GM23248 (cell line): ENCODE measurements around the gene NEK10. TPM values are rescaled to one million over a fixed set of nuclear protein-coding genes. Genes with fewer than 3 reads are reported as not detected.

ENCODE experiments used
- DNase-seq: peaks from one replicate; pipeline ENCODE4 v3.0.0-alpha.2; 2015
- H2AFZ ChIP-seq: fragments of 200-600 bp; sonication (generic); 2 replicates; pipeline ENCODE4 v1.6.1; 2016; ENCODE audit warnings: antibody characterized with exemption
- H3F3A ChIP-seq: fragments of 200-600 bp; sonication (generic); 2 replicates; pipeline ENCODE4 v1.6.1; 2016; ENCODE audit warnings: mild to moderate bottlenecking, antibody characterized with exemption, mixed run types; ENCODE audit not compliant: insufficient read depth
- H3K27ac ChIP-seq: fragments of 200-600 bp; sonication (generic); 2 replicates; pipeline ENCODE4 v1.5.1; 2016; ENCODE audit warnings: mild to moderate bottlenecking
- H3K27me3 ChIP-seq: fragments of 200-600 bp; sonication (generic); replicated peaks from 2 replicates; pipeline ENCODE4 v1.6.1; 2016; ENCODE audit warnings: mild to moderate bottlenecking; ENCODE audit not compliant: insufficient read depth
- H3K36me3 ChIP-seq: fragments of 200-600 bp; sonication (generic); 2 replicates; pipeline ENCODE4 v1.6.1; 2016; ENCODE audit warnings: low read depth, mild to moderate bottlenecking
- H3K4me1 ChIP-seq: fragments of 200-600 bp; sonication (generic); 2 replicates; pipeline ENCODE4 v1.6.1; 2016; ENCODE audit warnings: mild to moderate bottlenecking; ENCODE audit not compliant: insufficient read depth
- H3K4me2 ChIP-seq: fragments of 200-600 bp; sonication (generic); one replicate; pipeline ENCODE4 v1.6.1; 2016; ENCODE audit warnings: mild to moderate bottlenecking; ENCODE audit not compliant: unreplicated experiment
- H3K4me3 ChIP-seq: fragments of 200-600 bp; sonication (generic); 2 replicates; pipeline ENCODE4 v1.5.1; 2016; ENCODE audit warnings: mild to moderate bottlenecking
- H3K79me2 ChIP-seq: fragments of 200-600 bp; sonication (generic); 2 replicates; pipeline ENCODE4 v1.6.1; 2016; ENCODE audit warnings: mild to moderate bottlenecking; ENCODE audit not compliant: insufficient read depth
- H3K9ac ChIP-seq: fragments of 200-600 bp; sonication (generic); 2 replicates; pipeline ENCODE4 v1.6.1; 2016; ENCODE audit warnings: mild to moderate bottlenecking
- H3K9me2 ChIP-seq: fragments of 200-600 bp; sonication (generic); 2 replicates; pipeline ENCODE4 v1.6.1; 2016; ENCODE audit warnings: mixed run types, mild to moderate bottlenecking, moderate library complexity; ENCODE audit not compliant: insufficient read depth
- H3K9me3 ChIP-seq: fragments of 200-600 bp; sonication (generic); one replicate; pipeline ENCODE4 v1.6.1; 2017; ENCODE audit warnings: low read depth
- H4K20me1 ChIP-seq: fragments of 200-600 bp; sonication (generic); 2 replicates; pipeline ENCODE4 v1.6.0; 2016; ENCODE audit not compliant: insufficient read depth
- EZH2 ChIP-seq: fragments of 200-600 bp; sonication (generic); IDR thresholded peaks from 2 replicates; pipeline ENCODE4 v1.6.1; 2018; ENCODE audit warnings: antibody characterized with exemption, mild to moderate bottlenecking; ENCODE audit not compliant: insufficient read depth, poor library complexity, severe bottlenecking
- EZH2phosphoT487 ChIP-seq: fragments of 200-600 bp; sonication (generic); IDR thresholded peaks from 2 replicates; pipeline ENCODE4 v1.6.1; 2018; ENCODE audit warnings: antibody characterized with exemption, moderate library complexity, mild to moderate bottlenecking, low read depth; ENCODE audit not compliant: insufficient read depth
- WGBS, 2 experiments: methylation state at CpG; one replicate each; pipeline ENCODE4 v1.1.6; 2015 to 2017; ENCODE audit warnings: low lambda C conversion rate in 2 of 2, low coverage in 1 of 2; ENCODE audit errors: missing lambda C conversion rate in 2 of 2; 5-methylcytosine and 5-hydroxymethylcytosine counted together
- in situ Hi-C: fragments of 300-500 bp; cut with MboI; formaldehyde crosslinking; loops from 2 replicates; pipeline ENCODE4 v1.15.0; 2020
- polyA plus RNA-seq: library from polyadenylated mRNA; unstranded; fragments of >200 nt; fragmentation: Nextera tagmentation; extraction: Ambion mirVana; gene quantifications from 2 replicates; pipeline ENCODE4 v1.2.1, GENCODE V29; 2016
- total RNA-seq: library from RNA; depleted of rRNA; stranded (reverse); fragments of >200 nt; shearing (Covaris generic); gene quantifications from 2 replicates; pipeline ENCODE4 v1.2.3, GENCODE V29; 2014

The NEK10 gene
- total and polyA plus RNA-seq, 2 experiments from 2014 or later, result 3.2 to 7.6 TPM

DNA sequence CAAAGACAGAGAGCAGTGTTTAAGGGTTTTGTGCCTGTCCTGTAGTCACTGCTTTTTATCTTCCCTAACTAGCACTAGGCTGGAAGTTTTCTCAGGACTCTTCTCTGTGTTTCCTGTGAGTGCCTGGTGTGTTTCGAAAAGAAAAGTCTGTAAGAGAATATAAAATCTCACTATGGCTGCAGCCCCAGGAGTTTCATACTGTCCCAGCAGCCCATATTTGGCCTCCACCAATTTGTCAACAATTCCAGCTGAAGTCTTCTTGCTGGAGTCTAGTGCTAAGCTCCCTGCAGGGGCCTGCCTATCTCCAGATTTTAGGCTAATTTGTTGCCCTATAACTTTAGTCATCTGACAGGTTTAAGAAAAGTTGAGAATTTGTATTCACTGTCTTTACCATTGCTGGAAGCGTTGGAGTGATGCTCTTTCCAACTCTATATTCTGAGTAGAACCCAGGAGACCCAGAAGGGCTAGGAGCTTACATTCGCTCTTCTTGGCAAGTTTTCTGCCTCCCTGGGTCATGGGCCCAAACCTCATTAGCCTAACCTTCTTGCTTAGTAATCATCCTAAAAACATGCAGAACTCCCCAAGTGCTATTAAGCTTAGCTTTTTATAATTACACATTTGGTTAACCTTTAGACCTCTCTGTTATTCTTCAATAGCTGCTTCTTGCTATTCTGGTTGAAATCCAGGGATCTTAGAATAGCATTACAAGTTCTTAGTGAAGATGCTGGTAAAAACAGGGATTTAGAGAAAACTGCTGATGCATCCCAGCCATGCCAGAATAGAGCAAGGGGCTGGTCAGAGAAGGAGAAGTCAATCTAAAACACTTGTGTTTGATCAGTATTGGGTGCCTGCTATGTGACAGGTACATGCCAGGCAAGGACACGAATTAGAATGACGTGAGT, 283.1 kb downstream of the NEK10 start:
- H3K27me3 ChIP-seq, result no peaks in the 10 kb centered on the region; the same call in 1 of the 2 replicates
- H3K4me3 ChIP-seq, result no peak overlapping the region
- no peaks in the 10 kb centered on the region for H3F3A ChIP-seq
- no peaks in the 10 kb centered on the region for H3K9me2 ChIP-seq
- DNase-seq, result no peak
- no peaks in the 10 kb centered on the region for H3K79me2 ChIP-seq
- no peak overlapping the region for H3K4me2 ChIP-seq
- no peaks in the 10 kb centered on the region for H4K20me1 ChIP-seq
- H3K27ac ChIP-seq, result no peak overlapping the region
- H3K4me1 ChIP-seq, result no peaks in the 10 kb centered on the region
- no peaks in the 10 kb centered on the region for H3K9me3 ChIP-seq
- H3K9ac ChIP-seq, result no peak overlapping the region
- in situ Hi-C loops, result no loop called here
- TF ChIP-seq EZH2phosphoT487, result no peak
- WGBS, 2 experiments, result 33 to 35% methylated on average over 5 of the region's 5 CpGs
- H2AFZ ChIP-seq, result no peak overlapping the region
- H3K36me3 ChIP-seq, result no peaks in the 10 kb centered on the region

DNA sequence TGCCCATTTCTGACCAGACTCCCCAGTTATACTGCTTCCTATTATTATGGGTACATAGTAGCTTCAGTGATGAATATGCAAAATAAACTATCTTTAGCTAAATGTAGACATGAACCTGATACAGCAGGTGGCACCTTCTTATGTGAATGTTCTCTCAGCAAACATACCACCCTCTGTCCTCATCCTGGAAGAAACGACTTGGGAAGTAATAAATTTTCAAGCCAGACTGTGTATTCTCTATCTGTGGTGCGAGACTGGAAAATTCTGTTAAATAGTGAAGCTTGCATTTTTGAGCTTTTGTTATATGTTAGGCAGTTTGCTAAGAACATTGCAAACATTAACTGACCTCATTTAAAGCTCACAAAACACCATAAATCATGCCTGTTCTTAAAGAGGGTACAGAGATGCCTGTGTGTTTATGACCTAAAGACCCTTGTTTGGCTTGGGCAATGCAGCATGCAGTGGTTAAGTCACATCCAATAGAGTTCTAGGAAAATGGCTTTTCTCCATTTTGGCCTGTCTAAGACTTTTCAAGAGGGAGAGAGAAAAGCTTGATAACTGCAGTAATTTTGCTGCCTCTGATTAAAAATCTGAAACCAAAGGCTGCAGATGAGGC, 287.1 kb downstream of the NEK10 start:
- no peaks in the 10 kb centered on the region for H3K9me3 ChIP-seq
- no peaks in the 10 kb centered on the region for H3K27me3 ChIP-seq
- peaks cover 9% of the 10 kb centered on the region; the same call in 1 of the 2 replicates for H3K4me1 ChIP-seq
- no peak overlapping the region for H3K4me3 ChIP-seq
- no peak overlapping the region for H2AFZ ChIP-seq
- H3K4me2 ChIP-seq, result no peak overlapping the region
- H3K36me3 ChIP-seq, result no peaks in the 10 kb centered on the region
- H4K20me1 ChIP-seq, result no peaks in the 10 kb centered on the region
- no peaks in the 10 kb centered on the region for H3K79me2 ChIP-seq
- in situ Hi-C loops, result no loop called here
- no peak for DNase-seq
- no peak overlapping the region for H3K9ac ChIP-seq
- no peaks in the 10 kb centered on the region for H3F3A ChIP-seq
- H3K9me2 ChIP-seq, result no peaks in the 10 kb centered on the region
- no peak overlapping the region for H3K27ac ChIP-seq
- TF ChIP-seq EZH2phosphoT487 (no peak), EZH2 (no peak)
- WGBS, 2 experiments, result 17% methylated on average over 2 of the region's 2 CpGs

DNA sequence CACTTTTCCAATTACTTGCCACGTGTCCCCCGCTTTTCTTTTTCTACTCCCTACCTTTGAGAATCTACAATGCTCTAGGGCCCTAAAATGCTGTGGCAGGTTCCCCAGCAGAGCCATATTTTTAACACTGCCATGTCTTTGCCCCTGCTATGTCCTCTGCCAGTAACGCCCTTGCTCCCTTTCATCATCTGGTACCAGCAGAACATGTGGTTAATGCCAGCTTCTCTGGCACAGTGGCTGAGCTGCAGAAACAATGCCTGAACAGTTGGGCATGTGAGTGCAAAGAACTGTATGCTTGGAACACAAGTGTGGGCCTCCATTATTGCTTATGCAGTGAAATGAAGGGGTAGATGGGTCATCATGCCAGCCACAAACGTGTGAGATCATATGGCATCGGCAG, 287.6 kb downstream of the NEK10 start:
- Histone ChIP-seq H3K27ac (no peak overlapping the region), H4K20me1 (no peaks in the 10 kb centered on the region), H3K4me1 (peaks cover 9% of the 10 kb centered on the region; the same call in 1 of the 2 replicates), H3K9ac (no peak overlapping the region), H3K27me3 (no peaks in the 10 kb centered on the region), H3K4me3 (no peak overlapping the region), H3F3A (no peaks in the 10 kb centered on the region), H3K9me2 (no peaks in the 10 kb centered on the region), H3K9me3 (no peaks in the 10 kb centered on the region), H3K79me2 (no peaks in the 10 kb centered on the region), H3K4me2 (no peak overlapping the region), H3K36me3 (no peaks in the 10 kb centered on the region), H2AFZ (no peak overlapping the region)
- in situ Hi-C loops, result no loop called here
- WGBS, 2 experiments, result 27 to 40% methylated on average over 5 of the region's 5 CpGs
- TF ChIP-seq EZH2phosphoT487, result no peak
- no peak for TF ChIP-seq EZH2
- DNase-seq, result no peak

DNA sequence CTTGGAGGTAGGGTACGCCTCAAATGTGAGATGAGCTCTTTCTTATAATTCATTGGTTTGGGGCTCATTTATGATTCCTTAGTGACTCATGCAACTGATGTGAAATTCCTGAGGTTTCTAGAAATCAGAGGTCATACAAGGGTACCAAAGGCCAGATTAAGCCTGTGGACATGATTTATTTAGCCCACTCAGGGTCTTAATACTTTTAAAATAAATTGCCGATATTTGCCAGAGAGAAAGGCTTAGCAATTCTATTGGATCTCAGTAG, 289.0 kb downstream of the NEK10 start:
- in situ Hi-C loops, result no loop called here

More for the DNA sequence above, 289.0 kb downstream of the NEK10 start:
- Histone ChIP-seq H3K79me2 (no peaks in the 10 kb centered on the region), H3K9me2 (no peaks in the 10 kb centered on the region), H3K9ac (no peak overlapping the region), H3K27ac (no peak overlapping the region), H3K27me3 (no peaks in the 10 kb centered on the region), H3K36me3 (no peaks in the 10 kb centered on the region), H3K4me1 (peaks cover 9% of the 10 kb centered on the region; the same call in 1 of the 2 replicates), H3K4me2 (no peak overlapping the region), H3K9me3 (no peaks in the 10 kb centered on the region), H3K4me3 (no peak overlapping the region), H2AFZ (no peak overlapping the region), H3F3A (no peaks in the 10 kb centered on the region), H4K20me1 (no peaks in the 10 kb centered on the region)
- no peak for DNase-seq
- no peak for TF ChIP-seq EZH2phosphoT487
- no peak for TF ChIP-seq EZH2
- 34 to 38% methylated on average over 2 of the region's 2 CpGs for WGBS, 2 experiments
